Astrocyte of the spinal cord (primary cell): ENCODE results near the gene GABRR2.

Source experiments
- DNase-seq: peaks from one replicate; pipeline ENCODE4 v3.0.0; 2011; ENCODE audit warnings: low read depth, low spot score
- H3K4me3 ChIP-seq: 2 replicates; pipeline ENCODE4 v1.5.1; 2011; ENCODE audit warnings: low read depth, mild to moderate bottlenecking, low read length, moderate library complexity
- CTCF ChIP-seq: IDR thresholded peaks from 2 replicates; pipeline ENCODE4 v1.5.1; 2012; ENCODE audit warnings: low read depth, mild to moderate bottlenecking, low read length, inconsistent platforms
- in situ Hi-C: cut with HindIII; loops from 2 replicates; pipeline ENCODE4 v1.10.0; 2017; ENCODE audit warnings: low sequenced_read_pairs

GABRR2 gene

GRCh38 chr6:89317067-89317466 is 2.0 kb upstream of the GABRR2 start:
- DNase-seq, result no peak
- in situ Hi-C loops, result no loop called here
- TF ChIP-seq CTCF, result no peak
- H3K4me3 ChIP-seq, result no peak overlapping the region

GRCh38 chr6:89314692-89315091 is 407 bp downstream of the GABRR2 start:
- DNase-seq, result no peak
- in situ Hi-C loops, result no loop called here
- no peak overlapping the region for H3K4me3 ChIP-seq
- no peak for TF ChIP-seq CTCF

GRCh38 chr6:89313006-89313405 is 2.1 kb downstream of the GABRR2 start:
- peak; percentile 78 for DNase-seq
- TF ChIP-seq CTCF, result no peak
- no peak overlapping the region for H3K4me3 ChIP-seq
- in situ Hi-C loops, result no loop called here

GRCh38 chr6:89311853-89312531 is 3.1 kb downstream of the GABRR2 start:
- peak; percentile 65 for TF ChIP-seq CTCF
- peak; percentile 81 for DNase-seq
- in situ Hi-C loops, result no loop called here
- H3K4me3 ChIP-seq, result no peak overlapping the region

GRCh38 chr6:89311530-89311852 is 3.6 kb downstream of the GABRR2 start:
- DNase-seq, result no peak
- no peak overlapping the region for H3K4me3 ChIP-seq
- TF ChIP-seq CTCF, result no peak
- in situ Hi-C loops, result no loop called here

GRCh38 chr6:89310929-89311328 is 4.2 kb downstream of the GABRR2 start:
- DNase-seq, result peak; percentile 13
- no peak overlapping the region for H3K4me3 ChIP-seq
- no peak for TF ChIP-seq CTCF
- in situ Hi-C loops, result no loop called here
